ENCODE data around the gene ZNF785. TPM values are rescaled to one million over a fixed set of nuclear protein-coding genes. Genes with fewer than 3 reads are reported as not detected.

ZNF785 gene
- total and polyA plus RNA-seq, 4 donors = 3.1 to 21.8 (median 8.6) TPM

GRCh38 chr16:30554557-30555314 lies 30.8 kb downstream of the ZNF785 start:
- Histone ChIP-seq H3K4me3 (ENCODE audit: low read length in 2 of 2) (no peak overlapping the region), H3K36me3 (ENCODE audit: control insufficient read depth in 1 of 2, insufficient read depth in 2 of 2, low read length in 1 of 2) (peaks cover 0 to 4% of the 10 kb centered on the region in 2 donors), H3K27me3 (ENCODE audit: control insufficient read depth in 1 of 2, insufficient read depth in 2 of 2, low read length in 1 of 2) (no peaks in the 10 kb centered on the region), H3K9me3 (ENCODE audit: control insufficient read depth, low read length) (no peaks in the 10 kb centered on the region), H3K27ac (ENCODE audit: low read depth in 1 of 2, low read length in 2 of 2) (no peak overlapping the region), H3K4me1 (ENCODE audit: control insufficient read depth in 1 of 2, insufficient read depth in 2 of 2, low read length in 2 of 2) (no peaks in the 10 kb centered on the region)
- ATAC-seq (ENCODE audit: low FRiP score) (no peak), DNase-seq (no peak)
- 94 to 95% methylated on average over 18 of the region's 18 CpGs for WGBS, 2 donors
- intact Hi-C loops (cut with DNase I) = no loop called here

DNA sequence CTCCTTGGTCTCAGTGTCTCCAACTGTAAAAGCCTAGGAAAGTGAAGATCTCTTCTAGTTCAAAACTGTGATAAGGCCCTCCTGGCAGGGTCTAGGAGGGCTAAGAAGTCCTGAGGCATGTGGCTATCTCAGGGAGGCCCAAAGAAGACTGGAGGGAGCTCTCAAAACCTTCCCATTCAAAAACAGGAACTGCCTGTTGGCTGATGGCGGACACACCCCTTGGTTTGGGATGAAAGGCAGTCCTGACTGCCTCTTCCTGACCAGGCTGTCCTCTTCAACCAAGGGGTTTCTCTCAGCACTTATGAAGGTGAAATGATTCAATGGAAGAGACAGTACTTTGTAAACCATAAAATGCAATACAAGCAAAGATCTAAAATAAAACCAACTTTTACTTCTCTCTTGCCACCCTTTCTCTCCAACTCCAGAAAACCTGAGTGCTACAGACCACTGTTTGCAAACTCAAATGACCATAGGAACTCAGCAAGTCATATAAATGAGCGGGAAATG lies 32.1 kb downstream of the ZNF785 start:
- intact Hi-C loops (cut with DNase I) = no loop called here
- Histone ChIP-seq H3K4me3 (ENCODE audit: low read length in 2 of 2) (no peak overlapping the region), H3K9me3 (ENCODE audit: control insufficient read depth, low read length) (no peaks in the 10 kb centered on the region), H3K4me1 (ENCODE audit: control insufficient read depth in 1 of 2, insufficient read depth in 2 of 2, low read length in 2 of 2) (no peaks in the 10 kb centered on the region), H3K36me3 (ENCODE audit: control insufficient read depth in 1 of 2, insufficient read depth in 2 of 2, low read length in 1 of 2) (peaks cover 0 to 4% of the 10 kb centered on the region in 2 donors), H3K27me3 (ENCODE audit: control insufficient read depth in 1 of 2, insufficient read depth in 2 of 2, low read length in 1 of 2) (no peaks in the 10 kb centered on the region), H3K27ac (ENCODE audit: low read depth in 1 of 2, low read length in 2 of 2) (no peak overlapping the region)
- DNase-seq (no peak), ATAC-seq (ENCODE audit: low FRiP score) (no peak)
- WGBS, 2 donors = 89 to 91% methylated on average over 2 of the region's 2 CpGs

DNA sequence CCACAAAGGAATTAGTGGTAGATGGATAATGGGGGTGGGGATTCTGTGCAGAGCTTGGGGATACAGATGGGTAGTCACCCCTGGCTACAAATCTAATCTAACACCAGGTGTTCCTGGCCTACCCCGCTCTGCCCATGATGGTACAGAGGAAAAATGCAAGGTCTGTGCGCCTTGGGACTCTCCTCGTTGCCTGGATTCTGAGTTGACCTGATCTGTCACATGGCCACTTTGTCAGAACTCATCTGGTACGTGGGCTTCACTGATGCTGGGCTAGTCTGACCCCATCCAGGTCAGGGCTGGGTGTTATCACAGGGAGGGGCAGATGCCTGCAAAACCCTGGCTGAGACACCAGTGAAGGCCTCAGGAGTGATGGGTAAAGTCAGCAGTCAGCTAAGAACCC lies 32.5 kb downstream of the ZNF785 start:
- WGBS, 2 donors = 80 to 81% methylated on average over 4 of the region's 4 CpGs
- H3K4me3 ChIP-seq (ENCODE audit: low read length in 2 of 2) = no peak overlapping the region
- ATAC-seq (ENCODE audit: low FRiP score) = no peak
- no peaks in the 10 kb centered on the region for H3K9me3 ChIP-seq (ENCODE audit: control insufficient read depth, low read length)
- DNase-seq = no peak
- H3K27ac ChIP-seq (ENCODE audit: low read depth in 1 of 2, low read length in 2 of 2) = no peak overlapping the region
- intact Hi-C loops (cut with DNase I) = no loop called here
- peaks cover 0 to 4% of the 10 kb centered on the region in 2 donors for H3K36me3 ChIP-seq (ENCODE audit: control insufficient read depth in 1 of 2, insufficient read depth in 2 of 2, low read length in 1 of 2)
- no peaks in the 10 kb centered on the region for H3K27me3 ChIP-seq (ENCODE audit: control insufficient read depth in 1 of 2, insufficient read depth in 2 of 2, low read length in 1 of 2)
- no peaks in the 10 kb centered on the region for H3K4me1 ChIP-seq (ENCODE audit: control insufficient read depth in 1 of 2, insufficient read depth in 2 of 2, low read length in 2 of 2)

DNA sequence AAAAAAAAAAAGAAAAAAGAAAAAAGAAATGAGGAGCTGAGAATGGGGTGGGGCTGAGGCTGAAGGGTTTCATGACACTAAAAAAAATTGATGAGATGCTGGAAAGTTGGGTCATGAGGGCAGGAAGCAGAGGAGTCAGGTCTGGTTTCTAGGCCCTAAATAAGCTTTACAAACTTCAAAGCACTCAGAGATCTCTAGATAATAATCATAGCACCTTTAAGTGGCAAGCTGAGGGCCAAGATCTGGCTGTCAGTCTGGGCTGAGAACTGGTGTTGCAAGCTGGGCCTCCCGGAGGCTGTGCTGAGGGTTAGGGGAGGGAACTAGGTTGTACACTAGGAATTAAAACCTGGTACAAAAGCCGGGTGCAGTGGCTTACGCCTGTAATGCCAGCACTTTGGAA lies 33.7 kb downstream of the ZNF785 start:
- 84 to 92% methylated on average over 3 of the region's 3 CpGs for WGBS, 2 donors
- Histone ChIP-seq H3K27me3 (ENCODE audit: control insufficient read depth in 1 of 2, insufficient read depth in 2 of 2, low read length in 1 of 2) (no peaks in the 10 kb centered on the region), H3K9me3 (ENCODE audit: control insufficient read depth, low read length) (no peaks in the 10 kb centered on the region), H3K36me3 (ENCODE audit: control insufficient read depth in 1 of 2, insufficient read depth in 2 of 2, low read length in 1 of 2) (peaks cover 0 to 4% of the 10 kb centered on the region in 2 donors), H3K4me3 (ENCODE audit: low read length in 2 of 2) (no peak overlapping the region), H3K4me1 (ENCODE audit: control insufficient read depth in 1 of 2, insufficient read depth in 2 of 2, low read length in 2 of 2) (no peaks in the 10 kb centered on the region), H3K27ac (ENCODE audit: low read depth in 1 of 2, low read length in 2 of 2) (no peak overlapping the region)
- intact Hi-C loops (cut with DNase I) = no loop called here
- DNase-seq (no peak), ATAC-seq (ENCODE audit: low FRiP score) (no peak)

- Histone ChIP-seq H3K27ac (ENCODE audit: low read depth in 1 of 2, low read length in 2 of 2) (no peak overlapping the region), H3K4me1 (ENCODE audit: control insufficient read depth in 1 of 2, insufficient read depth in 2 of 2, low read length in 2 of 2) (no peaks in the 10 kb centered on the region), H3K36me3 (ENCODE audit: control insufficient read depth in 1 of 2, insufficient read depth in 2 of 2, low read length in 1 of 2) (no peaks in the 10 kb centered on the region), H3K4me3 (ENCODE audit: low read length in 2 of 2) (no peak overlapping the region), H3K9me3 (ENCODE audit: control insufficient read depth, low read length) (no peaks in the 10 kb centered on the region), H3K27me3 (ENCODE audit: control insufficient read depth in 1 of 2, insufficient read depth in 2 of 2, low read length in 1 of 2) (no peaks in the 10 kb centered on the region)
- DNase-seq (no peak), ATAC-seq (ENCODE audit: low FRiP score) (no peak)
- intact Hi-C loops (cut with DNase I) = no loop called here
- 77 to 79% methylated on average over 8 of the region's 8 CpGs for WGBS, 2 donors
Measured at GRCh38 chr16:30548416-30549253, 36.9 kb downstream of the ZNF785 start.

DNA sequence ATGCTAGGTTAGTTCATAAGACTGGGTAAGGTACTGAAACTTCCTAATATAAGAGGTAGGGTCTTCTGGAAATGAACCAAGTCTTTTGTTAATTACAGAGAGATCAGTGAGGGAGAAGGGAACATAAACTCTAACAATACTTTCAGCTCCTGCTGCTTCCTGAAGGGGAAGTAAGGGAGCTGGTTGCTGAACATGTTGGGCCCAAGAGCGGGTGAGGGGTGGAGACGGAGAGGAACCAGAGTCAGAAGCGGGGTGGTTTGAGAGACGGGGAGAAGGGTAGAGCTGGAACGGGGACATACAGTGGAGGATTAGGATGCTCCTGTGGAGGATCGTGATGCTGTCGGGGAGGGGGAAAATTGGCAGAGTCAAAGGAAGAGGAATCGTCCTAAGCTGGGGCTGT lies 39.4 kb downstream of the ZNF785 start:
- Histone ChIP-seq H3K36me3 (ENCODE audit: control insufficient read depth in 1 of 2, insufficient read depth in 2 of 2, low read length in 1 of 2) (no peaks in the 10 kb centered on the region), H3K9me3 (ENCODE audit: control insufficient read depth, low read length) (no peaks in the 10 kb centered on the region), H3K27me3 (ENCODE audit: control insufficient read depth in 1 of 2, insufficient read depth in 2 of 2, low read length in 1 of 2) (no peaks in the 10 kb centered on the region), H3K27ac (ENCODE audit: low read depth in 1 of 2, low read length in 2 of 2) (no peak overlapping the region), H3K4me3 (ENCODE audit: low read length in 2 of 2) (no peak overlapping the region), H3K4me1 (ENCODE audit: control insufficient read depth in 1 of 2, insufficient read depth in 2 of 2, low read length in 2 of 2) (no peaks in the 10 kb centered on the region)
- WGBS, 2 donors = 85 to 86% methylated on average over 8 of the region's 8 CpGs
- ATAC-seq (ENCODE audit: low FRiP score) (no peak), DNase-seq (no peak)
- intact Hi-C loops (cut with DNase I) = no loop called here

- H3K4me1 ChIP-seq (ENCODE audit: control insufficient read depth in 1 of 2, insufficient read depth in 2 of 2, low read length in 2 of 2) = no peaks in the 10 kb centered on the region
- H3K27me3 ChIP-seq (ENCODE audit: control insufficient read depth in 1 of 2, insufficient read depth in 2 of 2, low read length in 1 of 2) = no peaks in the 10 kb centered on the region
- no peak overlapping the region for H3K4me3 ChIP-seq (ENCODE audit: low read length in 2 of 2)
- no peak for ATAC-seq (ENCODE audit: low FRiP score)
- no peaks in the 10 kb centered on the region for H3K9me3 ChIP-seq (ENCODE audit: control insufficient read depth, low read length)
- H3K36me3 ChIP-seq (ENCODE audit: control insufficient read depth in 1 of 2, insufficient read depth in 2 of 2, low read length in 1 of 2) = no peaks in the 10 kb centered on the region
- no peak overlapping the region for H3K27ac ChIP-seq (ENCODE audit: low read depth in 1 of 2, low read length in 2 of 2)
- intact Hi-C loops (cut with DNase I) = no loop called here
- DNase-seq = no peak
- 76 to 81% methylated on average over 5 of the region's 5 CpGs for WGBS, 2 donors
Measured at GRCh38 chr16:30543067-30543466, 42.4 kb downstream of the ZNF785 start.

DNA sequence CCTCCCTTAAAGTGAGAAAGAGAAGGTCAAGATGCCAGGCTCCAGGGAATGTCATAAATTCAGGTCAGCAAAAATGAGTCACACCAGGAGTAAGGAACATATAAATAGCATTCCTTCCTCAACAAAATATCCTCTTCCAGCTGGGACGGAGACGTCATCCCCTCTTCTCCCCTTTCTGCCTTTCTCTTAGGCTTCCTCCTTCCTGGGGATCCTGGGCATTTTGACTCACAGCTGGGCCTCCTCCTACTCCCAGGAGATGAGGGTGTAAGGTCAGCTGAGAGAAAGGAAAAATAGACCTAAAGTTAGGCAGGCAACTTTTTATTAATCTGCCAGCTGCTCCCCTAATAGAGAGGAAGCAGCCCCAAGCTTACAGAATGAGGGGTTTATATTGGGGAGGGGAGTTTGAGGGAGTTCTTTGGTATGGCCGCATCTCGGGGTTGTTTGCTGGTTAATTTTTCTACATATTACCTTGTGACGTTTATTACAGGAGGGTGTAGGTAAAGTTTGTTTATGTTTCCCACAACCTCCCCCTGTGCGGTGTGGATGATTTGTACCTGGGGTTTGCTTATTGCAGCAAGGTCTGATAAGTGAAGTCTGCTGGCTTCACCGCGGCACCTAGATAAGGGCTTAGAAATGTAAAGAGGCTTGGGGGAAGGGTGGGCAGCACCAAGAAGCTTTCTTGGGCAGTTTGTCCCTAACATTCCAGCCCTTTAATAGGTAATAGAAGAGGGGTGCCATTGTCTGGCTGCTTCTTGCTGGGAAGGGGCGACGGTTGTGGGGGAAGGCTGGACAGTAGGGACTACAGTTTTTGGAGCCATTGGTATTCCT lies 43.8 kb downstream of the ZNF785 start:
- intact Hi-C loops (cut with DNase I) = no loop called here
- no peaks in the 10 kb centered on the region for H3K36me3 ChIP-seq (ENCODE audit: control insufficient read depth in 1 of 2, insufficient read depth in 2 of 2, low read length in 1 of 2)
- no peak for ATAC-seq (ENCODE audit: low FRiP score)
- H3K27ac ChIP-seq (ENCODE audit: low read depth in 1 of 2, low read length in 2 of 2) = no peak overlapping the region
- DNase-seq = no peak
- H3K4me1 ChIP-seq (ENCODE audit: control insufficient read depth in 1 of 2, insufficient read depth in 2 of 2, low read length in 2 of 2) = no peaks in the 10 kb centered on the region
- 54 to 56% methylated on average over 10 of the region's 10 CpGs for WGBS, 2 donors
- H3K4me3 ChIP-seq (ENCODE audit: low read length in 2 of 2) = no peak overlapping the region
- no peaks in the 10 kb centered on the region for H3K9me3 ChIP-seq (ENCODE audit: control insufficient read depth, low read length)
- no peaks in the 10 kb centered on the region for H3K27me3 ChIP-seq (ENCODE audit: control insufficient read depth in 1 of 2, insufficient read depth in 2 of 2, low read length in 1 of 2)
